CD4-positive, alpha-beta T cell (primary cell): ENCODE results near the gene PDS5A. TPM values are rescaled to one million over a fixed set of nuclear protein-coding genes. Genes with fewer than 3 reads are reported as not detected.

Experiments used
- ATAC-seq: fragments of 200-7000 bp; cut with Tn5 transposase; one replicate; pipeline ENCODE4 v1.10.0; 2022; ENCODE audit warnings: mild to moderate bottlenecking; ENCODE audit not compliant: poor library complexity
- CTCF ChIA-PET: fragments of 350-600 bp; sonication (Branson Sonifier 250); formaldehyde crosslinking; loops from one replicate; lab custom pipeline; 2021; ENCODE audit warnings: antibody characterized with exemption, inconsistent platforms; lab: Charles Lee
- POLR2A ChIA-PET: fragments of 350-600 bp; sonication (Branson Sonifier 250); formaldehyde crosslinking; loops from one replicate; lab custom pipeline; 2021; ENCODE audit warnings: antibody characterized with exemption, inconsistent platforms; lab: Charles Lee
- DNase-seq, 14 experiments: peaks; one replicate each; pipeline ENCODE4 v3.0.0-alpha.2; 2013 to 2020; ENCODE audit warnings: mixed read lengths in 2 of 14
- H3K27ac ChIP-seq, 2 donors: one replicate each; pipeline versions ENCODE4 v1.5.1 to v1.7.0; 2013; ENCODE audit warnings: low read length in 2 of 2, low read depth in 1 of 2, mild to moderate bottlenecking in 1 of 2
- H3K27me3 ChIP-seq, 2 experiments: 1 replicate in 1 of 2; 2 replicates in 1 of 2; pipeline versions ENCODE4 v1.6.1 to v1.7.0; 2013; ENCODE audit warnings: low read length in 2 of 2, control low read depth in 1 of 2, mild to moderate bottlenecking in 1 of 2, moderate library complexity in 1 of 2; ENCODE audit not compliant: insufficient read depth in 2 of 2, control insufficient read depth in 1 of 2
- H3K36me3 ChIP-seq: one replicate; pipeline ENCODE4 v1.6.1; 2013; ENCODE audit warnings: low read length, control low read depth; ENCODE audit not compliant: insufficient read depth
- H3K4me1 ChIP-seq: one replicate; pipeline ENCODE4 v1.6.1; 2013; ENCODE audit warnings: low read length, control low read depth; ENCODE audit not compliant: insufficient read depth
- H3K4me3 ChIP-seq: one replicate; pipeline ENCODE4 v1.5.1; 2013; ENCODE audit warnings: mild to moderate bottlenecking, low read length, moderate library complexity
- H3K9me3 ChIP-seq, 2 experiments: 1 replicate in 1 of 2; 2 replicates in 1 of 2; pipeline versions ENCODE4 v1.6.1 to v1.7.0; 2013; ENCODE audit warnings: low read length in 2 of 2, mild to moderate bottlenecking in 2 of 2, control low read depth in 1 of 2, moderate library complexity in 1 of 2; ENCODE audit not compliant: control insufficient read depth in 1 of 2, insufficient read depth in 1 of 2
- H3K27ac Mint-ChIP-seq: one replicate; pipeline ENCODE4 v1.8.0; 2020; ENCODE audit warnings: mixed read lengths
- H3K27me3 Mint-ChIP-seq: one replicate; pipeline ENCODE4 v1.8.0; 2021; ENCODE audit warnings: mixed read lengths
- H3K36me3 Mint-ChIP-seq: one replicate; pipeline ENCODE4 v1.8.0; 2021; ENCODE audit warnings: low read depth, mixed read lengths
- H3K4me1 Mint-ChIP-seq: one replicate; pipeline ENCODE4 v1.8.0; 2021; ENCODE audit warnings: low read depth, mixed read lengths
- H3K4me3 Mint-ChIP-seq: one replicate; pipeline ENCODE4 v1.8.0; 2020; ENCODE audit warnings: mild to moderate bottlenecking, mixed read lengths
- H3K9me3 Mint-ChIP-seq: one replicate; pipeline ENCODE4 v1.8.0; 2020; ENCODE audit warnings: mixed read lengths
- intact Hi-C, 2 experiments: fragments of 100-400 bp; cut with DNase I in 1 of 2; cut with micrococcal nuclease in 1 of 2; formaldehyde crosslinking; loops; one replicate each; pipeline versions ENCODE4 v1.15.1 to v1.9.0; 2023 to 2025; cut with DNase I, micrococcal nuclease
- total RNA-seq, 174 experiments: library from RNA in 2 of 174; stranded (reverse) in 2 of 174; gene quantifications; one replicate each; pipeline ENCODE4 v1.2.3 and lab custom pipeline; 2021 to 2026
- TF ChIP-seq, protein P1 (sequence below): fragments of 200-600 bp; IDR thresholded peaks from one replicate; pipeline ENCODE4 v1.8.0; 2022; ENCODE audit warnings: antibody characterized with exemption, mild to moderate bottlenecking

PDS5A gene
- total RNA-seq, 2 experiments from 2014 or later, result 80.0 to 80.6 TPM

DNA sequence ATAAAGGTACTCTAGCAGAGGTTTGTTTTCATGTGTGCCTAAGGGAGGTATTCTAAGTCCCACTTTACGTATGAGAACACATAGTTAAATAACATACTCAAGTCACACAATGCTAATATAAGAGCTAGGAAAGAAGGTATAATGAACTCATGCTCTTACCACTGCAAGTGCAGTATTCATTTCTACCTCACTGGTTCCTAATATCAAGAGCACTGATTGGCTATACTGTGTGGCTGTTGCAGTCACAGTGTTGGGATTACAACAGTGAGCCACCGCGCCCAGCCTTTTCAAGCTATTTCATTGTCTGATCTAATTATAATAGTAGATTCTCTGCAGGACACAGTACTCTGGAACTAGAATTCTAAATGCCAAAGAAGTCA is 84.0 kb downstream of the PDS5A start:
- ATAC-seq (no peak), DNase-seq (no peak)
- no peak overlapping the region for H3K4me3 Mint-ChIP-seq
- no peaks in the 10 kb centered on the region for H3K4me1 ChIP-seq
- H3K27me3 ChIP-seq, result no peaks in the 10 kb centered on the region
- peaks cover 86% of the 10 kb centered on the region for H3K36me3 Mint-ChIP-seq
- H3K9me3 ChIP-seq, result no peaks in the 10 kb centered on the region
- no peak overlapping the region for H3K27ac ChIP-seq
- H3K36me3 ChIP-seq, result peaks cover 84% of the 10 kb centered on the region
- no peak overlapping the region for H3K4me3 ChIP-seq
- TF ChIP-seq, protein P1, sequence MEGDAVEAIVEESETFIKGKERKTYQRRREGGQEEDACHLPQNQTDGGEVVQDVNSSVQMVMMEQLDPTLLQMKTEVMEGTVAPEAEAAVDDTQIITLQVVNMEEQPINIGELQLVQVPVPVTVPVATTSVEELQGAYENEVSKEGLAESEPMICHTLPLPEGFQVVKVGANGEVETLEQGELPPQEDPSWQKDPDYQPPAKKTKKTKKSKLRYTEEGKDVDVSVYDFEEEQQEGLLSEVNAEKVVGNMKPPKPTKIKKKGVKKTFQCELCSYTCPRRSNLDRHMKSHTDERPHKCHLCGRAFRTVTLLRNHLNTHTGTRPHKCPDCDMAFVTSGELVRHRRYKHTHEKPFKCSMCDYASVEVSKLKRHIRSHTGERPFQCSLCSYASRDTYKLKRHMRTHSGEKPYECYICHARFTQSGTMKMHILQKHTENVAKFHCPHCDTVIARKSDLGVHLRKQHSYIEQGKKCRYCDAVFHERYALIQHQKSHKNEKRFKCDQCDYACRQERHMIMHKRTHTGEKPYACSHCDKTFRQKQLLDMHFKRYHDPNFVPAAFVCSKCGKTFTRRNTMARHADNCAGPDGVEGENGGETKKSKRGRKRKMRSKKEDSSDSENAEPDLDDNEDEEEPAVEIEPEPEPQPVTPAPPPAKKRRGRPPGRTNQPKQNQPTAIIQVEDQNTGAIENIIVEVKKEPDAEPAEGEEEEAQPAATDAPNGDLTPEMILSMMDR, result no peak
- no peaks in the 10 kb centered on the region for H3K27me3 Mint-ChIP-seq
- H3K27ac Mint-ChIP-seq, result no peak overlapping the region
- H3K4me1 Mint-ChIP-seq, result no peaks in the 10 kb centered on the region
- CTCF ChIA-PET, result no interaction called here
- H3K9me3 Mint-ChIP-seq, result no peaks in the 10 kb centered on the region
- intact Hi-C loops, result no loop called here
- POLR2A ChIA-PET, result no interaction called here

DNA sequence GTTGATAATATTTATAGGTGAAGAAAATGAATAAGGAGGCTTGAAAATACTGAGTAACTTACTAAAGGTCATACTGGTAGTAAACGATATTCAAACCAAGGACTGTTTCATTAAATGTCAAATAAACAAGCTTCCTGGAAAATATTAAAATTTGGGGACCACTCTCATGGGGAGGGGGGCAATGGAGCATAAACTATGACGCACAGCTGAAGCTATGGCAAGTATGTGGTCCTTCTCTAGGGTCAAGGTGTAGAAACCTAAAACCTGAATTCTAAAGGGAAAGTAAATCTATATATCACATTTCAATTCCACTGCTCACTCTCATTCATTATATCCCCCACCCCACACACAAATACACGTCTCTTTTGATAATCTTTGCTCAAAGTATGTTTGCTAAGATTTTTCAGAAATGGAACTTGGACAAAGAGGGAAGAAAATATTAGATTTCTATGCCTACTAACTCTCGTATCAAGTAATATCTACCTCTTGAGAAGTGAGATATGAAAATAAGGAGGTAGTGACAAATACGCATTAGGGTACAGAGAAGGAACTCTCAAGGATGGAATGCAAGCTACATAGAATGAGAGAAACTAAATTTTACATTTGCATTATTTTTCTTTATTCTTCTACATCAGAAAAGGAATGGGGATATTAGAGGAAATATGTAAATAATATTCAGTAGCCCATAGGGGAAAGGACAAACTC is 84.6 kb downstream of the PDS5A start:
- no peak for DNase-seq
- Histone ChIP-seq H3K4me3 (no peak overlapping the region), H3K36me3 (peaks cover 84% of the 10 kb centered on the region), H3K4me1 (no peaks in the 10 kb centered on the region), H3K9me3 (no peaks in the 10 kb centered on the region), H3K27ac (no peak overlapping the region), H3K27me3 (no peaks in the 10 kb centered on the region)
- H3K36me3 Mint-ChIP-seq, result peaks cover 86% of the 10 kb centered on the region
- no peak overlapping the region for H3K4me3 Mint-ChIP-seq
- no peak overlapping the region for H3K27ac Mint-ChIP-seq
- ChIA-PET CTCF (no interaction called here), POLR2A (interaction anchor here (0.6 kb wide), 1 partner anchor 59 kb away, joined by 4 read pairs; no protein-coding TSS in a partner anchor)
- ATAC-seq, result no peak
- no peaks in the 10 kb centered on the region for H3K27me3 Mint-ChIP-seq
- TF ChIP-seq, protein P1, result no peak
- H3K9me3 Mint-ChIP-seq, result no peaks in the 10 kb centered on the region
- intact Hi-C loops, result no loop called here
- H3K4me1 Mint-ChIP-seq, result no peaks in the 10 kb centered on the region

DNA sequence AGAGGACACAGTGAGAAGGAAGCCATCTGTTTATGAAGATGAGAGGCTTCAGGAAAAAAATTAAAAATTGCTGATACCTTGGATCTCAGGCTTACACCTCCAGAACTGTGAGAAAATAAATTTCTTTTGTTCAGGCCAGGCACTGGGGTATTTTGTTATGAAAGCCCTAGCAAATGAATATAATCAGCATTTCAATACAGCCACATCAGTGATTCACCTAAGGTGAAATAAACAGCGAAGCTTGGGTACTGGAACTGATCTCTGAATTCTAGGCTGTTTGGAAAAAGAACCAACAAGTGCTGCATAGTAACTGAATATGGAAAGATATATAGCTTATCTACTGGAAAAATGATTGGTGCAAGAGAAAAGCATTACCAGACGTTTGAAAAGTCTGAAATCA is 88.5 kb downstream of the PDS5A start:
- Mint-ChIP-seq H3K36me3 (peaks cover 89% of the 10 kb centered on the region), H3K9me3 (no peaks in the 10 kb centered on the region), H3K4me1 (no peaks in the 10 kb centered on the region), H3K27ac (no peak overlapping the region), H3K4me3 (no peak overlapping the region), H3K27me3 (no peaks in the 10 kb centered on the region)
- ChIA-PET POLR2A (interaction anchor here (0.6 kb wide), 1 partner anchor 37 kb away, joined by 3 read pairs; no protein-coding TSS in a partner anchor), CTCF (no interaction called here)
- H3K4me1 ChIP-seq, result no peaks in the 10 kb centered on the region
- intact Hi-C loops, result no loop called here
- TF ChIP-seq, protein P1, result no peak
- no peak overlapping the region for H3K27ac ChIP-seq
- peaks cover 80% of the 10 kb centered on the region for H3K36me3 ChIP-seq
- H3K9me3 ChIP-seq, result no peaks in the 10 kb centered on the region
- ATAC-seq (no peak), DNase-seq (no peak)
- no peaks in the 10 kb centered on the region for H3K27me3 ChIP-seq
- no peak overlapping the region for H3K4me3 ChIP-seq
